ENCODE measurements around the gene INSR. TPM values are rescaled to one million over a fixed set of nuclear protein-coding genes. Genes with fewer than 3 reads are reported as not detected.

Gene INSR
- total RNA-seq, 2 experiments from 2014 or later = 0.87 to 1.0 TPM

DNA sequence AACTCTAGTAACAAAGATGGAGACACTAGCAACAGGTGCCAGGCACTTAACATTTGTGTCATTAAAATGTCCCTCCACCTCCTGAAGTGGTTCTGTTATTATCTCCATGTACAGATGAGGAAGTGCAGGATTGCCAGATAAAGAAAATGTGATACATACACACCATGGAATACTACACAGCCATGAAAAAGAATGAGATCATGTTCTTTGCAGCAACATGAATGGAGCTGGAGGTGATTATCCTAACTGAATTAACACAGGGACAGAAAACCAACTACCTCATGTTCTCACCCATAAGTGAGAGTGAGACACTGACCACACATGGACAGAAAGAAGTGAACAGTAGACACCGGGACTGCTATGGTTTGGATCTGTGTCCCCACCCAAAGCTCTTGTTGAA is 164.2 kb downstream of the INSR start:
- DNase-seq (no peak), ATAC-seq (no peak)
- no peaks in the 10 kb centered on the region for H3K36me3 Mint-ChIP-seq (ENCODE audit: low read depth)
- H3K27ac Mint-ChIP-seq = no peak overlapping the region
- H3K9me3 Mint-ChIP-seq = peaks cover 9% of the 10 kb centered on the region
- intact Hi-C loops (cut with micrococcal nuclease) = no loop called here
- H3K27me3 Mint-ChIP-seq = no peaks in the 10 kb centered on the region
- CTCF ChIA-PET = interaction anchor here (0.6 kb wide), 1 partner anchor 171 kb away, joined by 3 read pairs; no protein-coding TSS in a partner anchor
- POLR2A ChIA-PET = no interaction called here
- H3K4me3 Mint-ChIP-seq = no peak overlapping the region
- TF ChIP-seq, protein P1, sequence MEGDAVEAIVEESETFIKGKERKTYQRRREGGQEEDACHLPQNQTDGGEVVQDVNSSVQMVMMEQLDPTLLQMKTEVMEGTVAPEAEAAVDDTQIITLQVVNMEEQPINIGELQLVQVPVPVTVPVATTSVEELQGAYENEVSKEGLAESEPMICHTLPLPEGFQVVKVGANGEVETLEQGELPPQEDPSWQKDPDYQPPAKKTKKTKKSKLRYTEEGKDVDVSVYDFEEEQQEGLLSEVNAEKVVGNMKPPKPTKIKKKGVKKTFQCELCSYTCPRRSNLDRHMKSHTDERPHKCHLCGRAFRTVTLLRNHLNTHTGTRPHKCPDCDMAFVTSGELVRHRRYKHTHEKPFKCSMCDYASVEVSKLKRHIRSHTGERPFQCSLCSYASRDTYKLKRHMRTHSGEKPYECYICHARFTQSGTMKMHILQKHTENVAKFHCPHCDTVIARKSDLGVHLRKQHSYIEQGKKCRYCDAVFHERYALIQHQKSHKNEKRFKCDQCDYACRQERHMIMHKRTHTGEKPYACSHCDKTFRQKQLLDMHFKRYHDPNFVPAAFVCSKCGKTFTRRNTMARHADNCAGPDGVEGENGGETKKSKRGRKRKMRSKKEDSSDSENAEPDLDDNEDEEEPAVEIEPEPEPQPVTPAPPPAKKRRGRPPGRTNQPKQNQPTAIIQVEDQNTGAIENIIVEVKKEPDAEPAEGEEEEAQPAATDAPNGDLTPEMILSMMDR (IDR thresholded peaks at IDR 0.05) = no peak
- H3K4me1 Mint-ChIP-seq (ENCODE audit: low read depth) = no peaks in the 10 kb centered on the region

DNA sequence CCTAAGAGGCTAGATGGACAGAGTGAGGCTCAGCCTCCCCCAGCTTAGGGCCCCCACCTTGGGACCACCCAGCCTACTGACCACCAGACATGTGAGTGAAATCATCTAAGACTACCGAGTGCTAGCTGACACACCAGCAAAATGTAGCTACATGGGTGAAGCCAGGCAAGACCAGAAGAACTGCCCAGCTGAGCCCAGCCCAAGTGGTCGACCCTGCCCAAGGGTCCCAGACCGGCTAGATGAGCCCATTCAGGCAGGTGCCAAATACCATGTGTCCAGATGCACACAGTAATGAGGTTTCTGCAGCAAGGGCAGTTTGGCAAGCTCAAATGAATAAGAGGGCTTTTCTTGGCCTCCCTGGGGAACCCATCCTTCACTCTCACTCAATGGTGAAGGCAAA is 168.1 kb downstream of the INSR start:
- intact Hi-C loops (cut with micrococcal nuclease) = no loop called here
- DNase-seq = no peak
- TF ChIP-seq, protein P1 (IDR thresholded peaks at IDR 0.05) = no peak
- Mint-ChIP-seq H3K4me3 (no peak overlapping the region), H3K27me3 (no peaks in the 10 kb centered on the region), H3K27ac (no peak overlapping the region), H3K9me3 (peaks cover 12% of the 10 kb centered on the region), H3K4me1 (ENCODE audit: low read depth) (no peaks in the 10 kb centered on the region), H3K36me3 (ENCODE audit: low read depth) (no peaks in the 10 kb centered on the region)
- ChIA-PET CTCF (interaction anchor here (1.3 kb wide), 1 partner anchor 228 kb away, joined by 3 read pairs; no protein-coding TSS in a partner anchor), POLR2A (no interaction called here)
- no peak for ATAC-seq

DNA sequence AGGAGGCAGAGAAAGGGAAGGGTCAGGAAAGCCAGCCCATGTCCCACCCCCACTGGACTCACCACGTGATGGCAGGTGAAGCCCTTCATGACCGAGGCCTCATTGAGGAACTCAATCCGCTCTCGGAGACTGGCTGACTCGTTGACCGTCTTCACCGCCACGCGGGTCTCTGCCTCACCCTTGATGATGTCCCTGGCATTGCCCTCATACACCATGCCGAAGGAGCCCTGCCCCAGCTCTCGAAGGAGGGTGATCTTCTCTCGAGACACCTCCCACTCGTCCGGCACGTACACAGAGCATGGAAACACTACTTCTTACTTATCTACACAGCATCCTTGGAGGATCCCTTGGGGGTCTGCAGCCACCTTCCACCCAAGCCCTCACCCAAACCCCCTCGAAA is 169.0 kb downstream of the INSR start:
- Mint-ChIP-seq H3K9me3 (peaks cover 12% of the 10 kb centered on the region), H3K27ac (no peak overlapping the region), H3K27me3 (no peaks in the 10 kb centered on the region), H3K4me1 (ENCODE audit: low read depth) (no peaks in the 10 kb centered on the region), H3K4me3 (no peak overlapping the region), H3K36me3 (ENCODE audit: low read depth) (no peaks in the 10 kb centered on the region)
- no peak for ATAC-seq
- intact Hi-C loops (cut with micrococcal nuclease) = no loop called here
- TF ChIP-seq, protein P1 (IDR thresholded peaks at IDR 0.05) = no peak
- DNase-seq = no peak
- ChIA-PET CTCF (no interaction called here), POLR2A (no interaction called here)

DNA sequence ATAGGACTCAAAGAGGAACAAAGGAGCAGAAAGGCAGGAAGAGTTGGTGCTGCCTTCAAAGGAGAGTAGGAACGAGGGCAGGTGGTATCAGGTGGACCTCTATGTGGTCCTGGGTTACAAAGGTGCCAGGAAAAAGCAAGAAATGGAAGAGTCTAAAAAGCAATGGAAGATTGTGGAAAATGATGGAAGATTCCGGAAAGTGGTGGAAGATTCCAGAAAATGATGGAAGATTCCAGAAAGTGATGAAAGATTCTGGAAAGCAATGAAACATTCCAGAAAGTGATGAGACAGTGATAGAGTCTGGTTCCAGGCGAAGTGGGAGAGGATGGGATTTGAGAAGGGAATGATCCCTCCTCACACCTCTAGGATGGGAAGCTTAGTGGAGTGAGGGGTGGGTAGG is 169.4 kb downstream of the INSR start:
- TF ChIP-seq, protein P1 (IDR thresholded peaks at IDR 0.05) = no peak
- ChIA-PET POLR2A (no interaction called here), CTCF (no interaction called here)
- H3K9me3 Mint-ChIP-seq = peaks cover 9% of the 10 kb centered on the region
- DNase-seq = no peak
- no peaks in the 10 kb centered on the region for H3K36me3 Mint-ChIP-seq (ENCODE audit: low read depth)
- H3K27me3 Mint-ChIP-seq = no peaks in the 10 kb centered on the region
- ATAC-seq = no peak
- no peak overlapping the region for H3K27ac Mint-ChIP-seq
- no peaks in the 10 kb centered on the region for H3K4me1 Mint-ChIP-seq (ENCODE audit: low read depth)
- H3K4me3 Mint-ChIP-seq = no peak overlapping the region
- intact Hi-C loops (cut with micrococcal nuclease) = no loop called here

DNA sequence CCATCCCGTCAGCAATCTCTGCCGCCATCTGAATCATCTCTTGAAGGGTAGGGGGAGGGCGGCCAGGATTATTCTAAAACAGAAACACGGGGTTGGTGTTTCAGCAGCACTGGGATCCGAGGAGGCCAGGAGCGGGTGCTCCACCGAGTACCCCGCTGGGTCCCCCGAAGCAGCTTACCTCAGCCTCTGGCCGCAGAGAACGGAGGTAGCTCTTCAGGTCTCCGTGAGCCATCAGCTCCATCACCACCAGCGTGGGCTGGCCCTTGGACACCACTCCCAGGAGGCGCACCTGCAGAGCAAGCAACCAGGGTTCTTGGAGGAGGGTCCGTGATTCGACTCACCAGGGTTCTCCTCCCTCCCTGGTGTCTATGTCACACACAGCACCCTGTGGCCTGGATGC is 171.5 kb downstream of the INSR start:
- Mint-ChIP-seq H3K27me3 (no peaks in the 10 kb centered on the region), H3K27ac (no peak overlapping the region), H3K9me3 (peaks cover 9% of the 10 kb centered on the region), H3K4me3 (no peak overlapping the region), H3K36me3 (ENCODE audit: low read depth) (no peaks in the 10 kb centered on the region), H3K4me1 (ENCODE audit: low read depth) (no peaks in the 10 kb centered on the region)
- DNase-seq = no peak
- TF ChIP-seq, protein P1 (IDR thresholded peaks at IDR 0.05) = no peak
- intact Hi-C loops (cut with micrococcal nuclease) = no loop called here
- CTCF ChIA-PET = interaction anchor here (0.6 kb wide), 1 partner anchor 29 kb away, joined by 3 read pairs; no protein-coding TSS in a partner anchor
- ATAC-seq = no peak
- POLR2A ChIA-PET = no interaction called here

Measured in activated CD8-positive, alpha-beta T cell treated with anti-CD3 and anti-CD28 coated beads for 36 hours (primary cell).